Measurements from ENCODE around the gene UBE3B.

The UBE3B gene

GRCh38 chr12:109578330-109578927 is 101.0 kb downstream of the UBE3B start:
- no peak for DNase-seq

DNA sequence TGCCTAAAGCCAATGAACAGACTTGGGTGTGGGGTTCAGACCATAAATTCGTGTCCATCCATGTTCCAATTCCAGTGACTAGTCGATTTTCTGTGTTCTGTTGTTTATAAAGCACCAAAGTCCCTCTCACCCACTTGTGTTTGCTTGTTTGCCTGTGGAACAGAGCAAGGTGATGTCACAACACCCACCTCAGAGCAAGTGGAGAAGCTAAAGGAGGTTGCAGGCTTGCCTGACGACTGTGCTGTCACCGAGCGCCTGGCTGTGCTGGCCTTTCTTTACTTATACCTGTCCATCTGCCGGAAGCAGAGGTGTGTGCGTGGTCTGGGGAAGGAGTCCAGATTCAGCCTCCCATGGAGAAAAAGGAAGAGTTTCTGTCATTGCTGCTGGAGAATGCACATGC is 102.2 kb downstream of the UBE3B start:
- DNase-seq: no peak

GRCh38 chr12:109580272-109580671 is 102.8 kb downstream of the UBE3B start:
- no peak for DNase-seq

DNA sequence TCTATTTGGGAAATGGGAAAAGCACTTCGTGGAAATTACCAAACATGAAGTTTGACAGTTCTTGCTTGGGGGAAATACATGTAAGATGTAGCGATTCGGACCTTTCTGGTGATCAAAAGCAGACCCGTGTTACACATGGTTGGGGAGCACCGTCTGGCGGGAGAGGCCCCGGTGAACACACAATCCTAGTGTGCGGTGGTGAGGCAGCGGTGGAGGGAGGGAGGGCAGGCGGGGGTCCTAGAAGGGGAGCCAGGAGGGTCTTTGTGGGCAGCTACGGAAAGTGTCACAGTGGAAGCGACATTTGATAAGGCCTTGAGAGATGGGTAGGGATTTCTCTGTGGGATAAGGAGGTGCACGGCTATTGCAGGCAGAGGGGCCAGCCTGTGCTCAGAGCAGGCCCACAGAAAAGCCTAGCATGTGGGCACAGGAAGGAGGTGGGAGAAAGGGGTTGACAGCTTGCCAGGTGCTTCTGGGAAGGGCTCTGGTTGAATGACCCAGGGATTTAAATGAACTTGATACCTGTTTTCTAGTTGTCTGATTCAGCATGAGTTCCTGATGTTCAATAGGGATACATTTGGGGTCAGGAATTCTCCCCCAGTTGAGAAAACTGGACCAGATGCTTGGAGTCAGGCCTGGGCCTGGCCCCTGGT is 103.4 kb downstream of the UBE3B start:
- no peak for DNase-seq

- DNase-seq: no peak
Observed at GRCh38 chr12:109581334-109581691, 103.9 kb downstream of the UBE3B start.

DNA sequence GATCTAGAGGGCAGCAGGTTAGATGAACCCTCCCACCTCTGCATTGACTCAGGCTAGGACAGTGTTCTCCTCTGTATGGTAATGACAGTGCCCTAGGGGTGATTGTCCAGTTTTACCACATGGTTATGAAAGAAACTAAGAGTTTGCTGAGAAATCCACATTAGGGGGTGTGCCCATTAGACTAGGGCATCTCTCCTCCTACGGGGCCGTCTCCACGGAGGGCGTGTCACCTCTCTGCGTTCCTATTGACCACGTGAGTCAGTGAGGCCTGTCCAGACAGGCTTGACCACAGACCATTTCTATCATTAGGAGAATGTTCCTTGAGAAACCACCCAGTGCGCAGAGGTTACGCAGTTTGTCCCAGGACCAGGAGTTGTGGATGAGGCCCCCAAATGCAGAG is 104.4 kb downstream of the UBE3B start:
- no peak for DNase-seq

- no peak for DNase-seq
Observed at GRCh38 chr12:109582636-109583035, 105.2 kb downstream of the UBE3B start.

DNA sequence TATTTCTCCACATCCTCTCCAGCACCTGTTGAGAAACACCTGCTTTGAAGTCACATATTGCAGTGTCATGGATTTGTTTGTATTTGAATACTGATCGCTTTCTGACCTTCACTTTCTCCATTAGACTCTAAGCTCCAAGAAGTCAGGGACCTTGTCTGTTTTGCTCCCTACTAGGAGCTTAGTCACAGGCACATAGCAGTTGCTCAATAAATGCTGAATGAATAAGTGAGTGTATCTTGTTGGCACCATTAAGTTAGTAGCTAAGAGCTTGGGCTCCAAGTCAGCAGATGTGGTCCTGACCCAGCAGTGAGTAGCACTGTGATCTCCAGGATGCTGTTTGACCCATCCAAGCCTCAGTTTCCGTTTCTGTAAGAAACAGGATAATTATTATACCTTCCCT is 106.3 kb downstream of the UBE3B start:
- DNase-seq: no peak
